Transverse colon (tissue), 4 donors: ENCODE measurements around the gene HOXD11. TPM values are rescaled to one million over a fixed set of nuclear protein-coding genes. Genes with fewer than 3 reads are reported as not detected.

Experiments used
- DNase-seq: peaks from one replicate; pipeline ENCODE4 v3.0.0-alpha.2; 2019
- H3K27ac ChIP-seq, 4 donors: fragments of 200-600 bp; sonication (generic); 2 replicates each; pipeline ENCODE4 v1.5.1; 2016 to 2018; ENCODE audit warnings: inconsistent platforms in 4 of 4
- H3K27me3 ChIP-seq: fragments of 200-600 bp; sonication (generic); 2 replicates; pipeline ENCODE4 v1.5.1; 2017; ENCODE audit warnings: inconsistent platforms
- H3K36me3 ChIP-seq, 4 donors: fragments of 200-600 bp; sonication (generic); 2 replicates each; pipeline ENCODE4 v1.5.1; 2017 to 2019; ENCODE audit warnings: inconsistent platforms in 4 of 4
- H3K4me1 ChIP-seq, 4 donors: fragments of 200-600 bp; sonication (generic); 2 replicates each; pipeline ENCODE4 v1.5.1; 2017 to 2020; ENCODE audit warnings: inconsistent platforms in 4 of 4
- H3K4me3 ChIP-seq, 4 donors: fragments of 200-600 bp; sonication (generic); 1 replicate in 1 of 4; 2 replicates in 3 of 4; pipeline versions ENCODE4 v1.5.1 to v1.6.1; 2017 to 2019; ENCODE audit warnings: inconsistent platforms in 4 of 4
- H3K9me3 ChIP-seq, 2 donors: fragments of 200-600 bp; sonication (generic); 2 replicates each; pipeline ENCODE4 v1.5.1; 2017 to 2019; ENCODE audit warnings: inconsistent platforms in 2 of 2
- EP300 ChIP-seq: sonication (generic); formaldehyde crosslinking; IDR thresholded peaks from one replicate; pipeline ENCODE4 v1.6.1; 2017; ENCODE audit warnings: antibody characterized with exemption, low read depth
- POLR2A ChIP-seq: fragments of 450-650 bp; IDR thresholded peaks from one replicate; pipeline ENCODE4 v1.6.1; 2016; ENCODE audit warnings: antibody characterized with exemption, mild to moderate bottlenecking, moderate library complexity
- POLR2AphosphoS5 ChIP-seq, 3 donors: sonication (generic); formaldehyde crosslinking; IDR thresholded peaks; one replicate each; pipeline ENCODE4 v1.6.1; 2016; ENCODE audit warnings: antibody characterized with exemption in 3 of 3
- whole genome bisulfite sequencing, 2 donors: methylation state at CpG; one replicate each; pipeline ENCODE4 v1.1.5; 2018; ENCODE audit warnings: low coverage in 1 of 2; 5-methylcytosine and 5-hydroxymethylcytosine counted together
- in situ Hi-C, 4 donors: fragments of 200-750 bp; cut with MboI; loops; one replicate each; pipeline versions ENCODE4 v1.15.0 to v1.15.1; 2017; ENCODE audit warnings: low sequenced_read_pairs in 3 of 4, low pct_ligation_motif_present in 1 of 4, low pct_unique_long_range_greater_than_20kb in 1 of 4
- intact Hi-C: fragments of 100-400 bp; cut with DNase I; formaldehyde crosslinking; loops from one replicate; pipeline ENCODE4 v1.15.1; 2023; ENCODE audit warnings: low total_unique reads
- total RNA-seq, 4 donors: library from RNA; depleted of rRNA; stranded (reverse); fragments of >200 nt; gene quantifications; one replicate each; pipeline ENCODE4 v1.1.0, GENCODE V29; 2016
- TF ChIP-seq, protein P1 (sequence below), 5 experiments: fragments of 200-600 bp in 3 of 5; fragments of 450-650 bp in 2 of 5; sonication (generic) in 3 of 5; IDR thresholded peaks; 1 replicate in 2 of 5; 2 replicates in 3 of 5; pipeline ENCODE4 v1.5.1; 2016 to 2017; ENCODE audit warnings: antibody characterized with exemption in 5 of 5, inconsistent platforms in 3 of 5, mild to moderate bottlenecking in 2 of 5, moderate library complexity in 1 of 5

HOXD11 gene
- total RNA-seq, 4 donors from 2014 or later = 0.41 to 13.5 (median 4.4) TPM

DNA sequence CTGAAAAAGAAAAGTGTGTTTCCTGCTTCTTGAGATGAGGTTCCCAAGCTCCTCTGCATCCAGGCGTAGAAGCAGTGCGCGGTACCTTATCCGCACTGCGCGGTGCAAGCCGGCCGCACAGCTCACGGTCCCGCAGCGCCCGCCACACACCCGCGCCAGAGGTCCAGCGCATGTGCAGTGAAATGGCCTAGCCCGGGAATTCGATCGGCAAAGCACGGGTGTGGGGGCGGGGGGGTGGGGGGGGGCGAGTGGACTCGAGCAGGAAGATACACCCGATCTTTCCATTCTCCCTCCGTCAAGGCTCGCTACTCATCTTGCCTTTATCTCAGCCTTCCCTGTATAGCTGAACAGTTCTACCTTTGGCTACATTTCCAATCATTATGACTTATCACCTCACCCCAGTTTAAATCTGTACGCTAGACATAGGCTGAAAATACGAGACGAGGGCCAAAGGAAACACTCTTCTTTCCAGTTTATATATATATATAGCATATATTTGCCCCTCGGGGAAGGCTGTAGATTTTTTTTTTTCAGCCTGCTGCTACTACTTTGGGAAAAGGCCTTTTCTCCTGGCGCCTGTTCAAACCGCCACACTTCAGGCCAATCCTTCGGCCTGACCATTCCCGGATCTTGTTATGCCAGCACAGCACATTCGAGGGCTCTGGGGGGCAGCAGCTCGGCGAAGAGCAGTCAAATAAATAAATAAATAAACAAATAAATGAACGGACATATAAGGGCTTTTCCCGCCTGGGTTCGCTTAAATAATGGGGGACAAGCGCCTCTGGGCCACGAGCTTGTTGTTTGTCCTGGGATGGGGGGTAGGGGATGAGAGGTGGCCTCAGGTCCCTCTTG, 32.8 kb downstream of the HOXD11 start:
- H3K4me1 ChIP-seq = peaks cover 16 to 51% (median 26%) of the 10 kb centered on the region in 4 donors
- peak overlapping the region in 3 of 4 donors; percentile 46 to 73 (median 47) for H3K4me3 ChIP-seq
- in situ Hi-C loops = loop anchor here (5.0 to 25.0 kb wide), 6 partner anchors 317 to 672 kb away; no protein-coding TSS in a partner anchor
- peaks cover 33% of the 10 kb centered on the region for H3K27me3 ChIP-seq
- DNase-seq = no peak
- H3K36me3 ChIP-seq = no peaks in the 10 kb centered on the region
- no peaks in the 10 kb centered on the region for H3K9me3 ChIP-seq
- 27 to 31% methylated on average over 14 to 39 of the region's 41 CpGs for WGBS, 2 donors
- TF ChIP-seq EP300 (no peak), POLR2AphosphoS5 (IDR thresholded peaks at IDR 0.05) (no peak), POLR2A (no peak)
- TF ChIP-seq, protein P1, sequence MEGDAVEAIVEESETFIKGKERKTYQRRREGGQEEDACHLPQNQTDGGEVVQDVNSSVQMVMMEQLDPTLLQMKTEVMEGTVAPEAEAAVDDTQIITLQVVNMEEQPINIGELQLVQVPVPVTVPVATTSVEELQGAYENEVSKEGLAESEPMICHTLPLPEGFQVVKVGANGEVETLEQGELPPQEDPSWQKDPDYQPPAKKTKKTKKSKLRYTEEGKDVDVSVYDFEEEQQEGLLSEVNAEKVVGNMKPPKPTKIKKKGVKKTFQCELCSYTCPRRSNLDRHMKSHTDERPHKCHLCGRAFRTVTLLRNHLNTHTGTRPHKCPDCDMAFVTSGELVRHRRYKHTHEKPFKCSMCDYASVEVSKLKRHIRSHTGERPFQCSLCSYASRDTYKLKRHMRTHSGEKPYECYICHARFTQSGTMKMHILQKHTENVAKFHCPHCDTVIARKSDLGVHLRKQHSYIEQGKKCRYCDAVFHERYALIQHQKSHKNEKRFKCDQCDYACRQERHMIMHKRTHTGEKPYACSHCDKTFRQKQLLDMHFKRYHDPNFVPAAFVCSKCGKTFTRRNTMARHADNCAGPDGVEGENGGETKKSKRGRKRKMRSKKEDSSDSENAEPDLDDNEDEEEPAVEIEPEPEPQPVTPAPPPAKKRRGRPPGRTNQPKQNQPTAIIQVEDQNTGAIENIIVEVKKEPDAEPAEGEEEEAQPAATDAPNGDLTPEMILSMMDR (IDR thresholded peaks at IDR 0.05) = no peak
- intact Hi-C loops = loop anchor here (1.0 to 5.0 kb wide), 5 partner anchors 317 to 1017 kb away; no protein-coding TSS in a partner anchor
- peak overlapping the region; percentile 91 to 96 (median 94) for H3K27ac ChIP-seq

GRCh38 chr2:176140513-176141317, 33.6 kb downstream of the HOXD11 start:
- peaks cover 33% of the 10 kb centered on the region for H3K27me3 ChIP-seq
- intact Hi-C loops = loop anchor here (1.0 to 5.0 kb wide), 4 partner anchors 316 to 1017 kb away; no protein-coding TSS in a partner anchor
- TF ChIP-seq EP300 (no peak), POLR2AphosphoS5 (IDR thresholded peaks at IDR 0.05) (peak in 1 of 3 donors; percentile 40), POLR2A (no peak)
- TF ChIP-seq, protein P1 (IDR thresholded peaks at IDR 0.05) = peak; percentile 90 to 99 (median 96)
- peaks cover 10 to 51% (median 24%) of the 10 kb centered on the region in 4 donors for H3K4me1 ChIP-seq
- peak overlapping the region; percentile 91 to 96 (median 94) for H3K27ac ChIP-seq
- peak overlapping the region; percentile 37 to 73 (median 46) for H3K4me3 ChIP-seq
- in situ Hi-C loops = loop anchor here in 3 of 4 donors (5.0 to 25.0 kb wide), 4 partner anchors 317 to 672 kb away; no protein-coding TSS in a partner anchor
- DNase-seq = peak; percentile 76
- no peaks in the 10 kb centered on the region for H3K9me3 ChIP-seq
- WGBS, 2 donors = 27% methylated on average over 24 of the region's 48 CpGs; no CpG with 5 or more reads in 1 of the 2 donors
- no peaks in the 10 kb centered on the region for H3K36me3 ChIP-seq

DNA sequence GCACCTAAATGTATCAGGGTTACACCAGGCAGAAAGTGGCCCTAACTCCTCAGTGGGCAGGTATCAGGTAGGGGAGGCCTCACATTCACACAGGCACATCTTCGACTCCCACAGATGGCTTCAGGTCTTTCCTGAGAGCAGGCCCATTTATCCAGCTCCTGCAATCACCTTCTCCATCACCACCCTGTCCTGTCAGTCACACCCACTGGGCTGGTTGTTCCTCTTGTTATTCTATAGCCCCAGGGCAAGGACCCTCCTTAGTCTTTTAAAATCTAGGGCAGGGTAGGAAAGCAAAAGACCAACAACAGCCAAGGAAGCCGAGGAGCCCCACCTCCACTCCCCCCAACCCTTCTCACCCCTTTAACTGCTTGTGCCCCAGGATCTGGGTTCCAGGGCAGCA, 35.2 kb downstream of the HOXD11 start:
- H3K4me3 ChIP-seq = no peak overlapping the region
- H3K9me3 ChIP-seq = no peaks in the 10 kb centered on the region
- no peak for DNase-seq
- H3K36me3 ChIP-seq = no peaks in the 10 kb centered on the region
- in situ Hi-C loops (loop anchor here in 3 of 4 donors (5.0 to 25.0 kb wide), 4 partner anchors 315 to 670 kb away; no protein-coding TSS in a partner anchor), intact Hi-C loops (loop anchor here (5.0 kb wide), 2 partner anchors 410 to 1015 kb away; no protein-coding TSS in a partner anchor)
- peaks cover 18 to 53% (median 31%) of the 10 kb centered on the region in 4 donors for H3K4me1 ChIP-seq
- TF ChIP-seq EP300 = no peak
- peaks cover 23% of the 10 kb centered on the region for H3K27me3 ChIP-seq
- H3K27ac ChIP-seq = no peak overlapping the region
- 79 to 100% methylated on average over 1 to 2 of the region's 2 CpGs for WGBS, 2 donors

GRCh38 chr2:176145085-176145969, 38.2 kb downstream of the HOXD11 start:
- H3K27me3 ChIP-seq = peaks cover 16% of the 10 kb centered on the region
- TF ChIP-seq, protein P1 (IDR thresholded peaks at IDR 0.05) = no peak
- TF ChIP-seq POLR2AphosphoS5 (IDR thresholded peaks at IDR 0.05) = no peak
- no peak for TF ChIP-seq EP300
- TF ChIP-seq POLR2A = no peak
- no peak overlapping the region for H3K4me3 ChIP-seq
- intact Hi-C loops (no loop called here), in situ Hi-C loops (loop anchor here in 3 of 4 donors (10.0 to 25.0 kb wide), 3 partner anchors 409 to 667 kb away; no protein-coding TSS in a partner anchor)
- DNase-seq = no peak
- peak overlapping the region in 2 of 4 donors; percentile 15 to 43 for H3K27ac ChIP-seq
- H3K9me3 ChIP-seq = no peaks in the 10 kb centered on the region
- 57 to 60% methylated on average over 1 to 4 of the region's 4 CpGs for WGBS, 2 donors
- peaks cover 12 to 42% (median 27%) of the 10 kb centered on the region in 4 donors for H3K4me1 ChIP-seq
- no peaks in the 10 kb centered on the region for H3K36me3 ChIP-seq
